Measurements from ENCODE around the gene KCNC1.

GRCh38 chr11:17816232-17816931 is 81.8 kb downstream of the KCNC1 start:
- TF ChIP-seq CBX2 (IDR thresholded peaks at IDR 0.05; ENCODE audit: low read depth, low read length): no peak
- TF ChIP-seq CBX2 (CRISPR knock-in tag; IDR thresholded peaks at IDR 0.05; ENCODE audit: low read depth): no peak
- TF ChIP-seq NCOR1 (IDR thresholded peaks at IDR 0.05; ENCODE audit: borderline replicate concordance, low read length): no peak
- no peak for TF ChIP-seq SMC3 (IDR thresholded peaks at IDR 0.05; ENCODE audit: low read length)
- TF ChIP-seq ZNF24 (IDR thresholded peaks at IDR 0.05): no peak
- no peak for TF ChIP-seq ZNF251 (CRISPR knock-in tag; IDR thresholded peaks at IDR 0.05)
- no peak for TF ChIP-seq CTCF (CRISPR knock-in tag; IDR thresholded peaks at IDR 0.05)
- TF ChIP-seq ZBTB38 (CRISPR knock-in tag; IDR thresholded peaks at IDR 0.05): no peak
- TF ChIP-seq REST (IDR thresholded peaks at IDR 0.05; ENCODE audit: borderline replicate concordance in 1 of 2, low read depth in 1 of 2, low read length in 2 of 2): no peak
- no peak for TF ChIP-seq ATF2 (CRISPR knock-in tag; IDR thresholded peaks at IDR 0.05)
- no peak for TF ChIP-seq POLR2A (IDR thresholded peaks at IDR 0.05; ENCODE audit: insufficient read depth in 1 of 2, low read depth in 2 of 2, low read length in 2 of 2)
- TF ChIP-seq ZNF263 (CRISPR knock-in tag; IDR thresholded peaks at IDR 0.05): no peak
- no peak for TF ChIP-seq ELF1 (CRISPR knock-in tag; IDR thresholded peaks at IDR 0.05)
- no peak for TF ChIP-seq TCF12 (IDR thresholded peaks at IDR 0.05)
- TF ChIP-seq TCF12 (CRISPR knock-in tag; IDR thresholded peaks at IDR 0.05): no peak

Data from HepG2 (cell line).